SIG-M5 (cell line): ENCODE results near the gene ENOX2.
"Not testable (repeated sequence)": the region's sequence is repeated elsewhere in the genome, so short reads cannot be mapped to it uniquely, and the experiment has no call there.

Experiments used
- DNase-seq: peaks from one replicate; lab custom pipeline; 2025; lab: John Stamatoyannopoulos, UW

The ENOX2 gene

DNA sequence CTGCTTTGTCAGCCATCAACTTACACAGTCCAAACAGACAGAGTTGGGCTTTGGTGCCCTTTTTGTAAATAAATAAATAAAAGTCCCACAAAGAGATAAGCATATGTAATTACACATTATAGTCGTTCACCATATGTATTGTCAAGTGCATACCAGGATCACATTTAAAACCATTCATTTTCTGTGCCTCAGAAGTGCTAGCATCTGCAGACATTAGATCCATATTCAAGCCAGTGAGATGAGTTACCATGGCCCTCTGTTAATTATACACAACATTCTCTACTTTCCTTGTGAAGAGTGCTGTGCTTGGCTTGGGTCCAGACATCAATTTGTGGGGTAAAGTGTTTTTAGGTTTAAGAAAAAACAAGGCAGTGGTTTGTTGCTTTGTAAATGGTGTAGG is 76.8 kb downstream of the ENOX2 start:
- no peak for DNase-seq

- no peak for DNase-seq
These were observed 77.5 kb downstream of the ENOX2 start for GRCh38 chrX:130825525-130825924.

- DNase-seq, result not testable (repeated sequence)
These were observed 83.6 kb downstream of the ENOX2 start for GRCh38 chrX:130819367-130819766.

DNA sequence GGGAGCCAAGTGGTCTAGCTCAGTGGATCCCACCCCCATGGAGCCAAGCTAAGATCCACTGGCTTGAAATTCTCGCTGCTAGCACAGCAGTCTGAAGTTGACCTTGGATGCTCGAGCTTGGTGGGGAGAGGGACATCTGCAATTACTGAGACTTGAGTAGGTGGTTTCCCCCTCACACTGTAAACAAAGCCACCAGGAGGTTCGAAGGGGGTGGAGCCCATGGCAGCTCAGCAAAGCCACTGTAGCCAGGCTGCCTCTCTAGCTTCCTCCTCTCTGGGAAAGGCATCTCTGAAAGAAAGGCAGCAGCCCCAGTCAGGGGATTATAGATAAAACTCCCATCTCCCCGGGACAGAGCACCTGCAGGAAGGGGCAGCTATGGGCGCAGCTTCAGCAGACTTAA is 89.1 kb downstream of the ENOX2 start:
- not testable (repeated sequence) for DNase-seq

DNA sequence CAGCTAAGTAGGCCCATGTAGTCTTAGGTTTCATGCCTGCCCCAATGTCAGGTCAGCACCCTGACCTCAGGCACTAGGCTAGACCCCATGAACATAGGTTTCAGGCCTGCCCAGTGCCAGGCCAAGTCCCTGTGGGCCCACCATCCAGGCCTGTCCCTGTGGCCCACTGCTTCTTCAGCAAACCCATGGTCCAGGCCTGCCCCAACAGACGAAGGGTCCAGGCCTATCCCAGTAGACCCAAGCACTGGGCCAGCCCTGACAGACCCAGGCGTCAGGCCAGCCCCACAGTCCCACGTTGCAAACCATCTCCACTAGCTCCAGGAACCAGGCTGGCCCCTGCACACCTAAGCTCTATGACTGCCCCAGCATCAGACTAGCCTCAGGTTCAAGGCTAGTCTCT is 92.4 kb downstream of the ENOX2 start:
- DNase-seq, result no peak

DNA sequence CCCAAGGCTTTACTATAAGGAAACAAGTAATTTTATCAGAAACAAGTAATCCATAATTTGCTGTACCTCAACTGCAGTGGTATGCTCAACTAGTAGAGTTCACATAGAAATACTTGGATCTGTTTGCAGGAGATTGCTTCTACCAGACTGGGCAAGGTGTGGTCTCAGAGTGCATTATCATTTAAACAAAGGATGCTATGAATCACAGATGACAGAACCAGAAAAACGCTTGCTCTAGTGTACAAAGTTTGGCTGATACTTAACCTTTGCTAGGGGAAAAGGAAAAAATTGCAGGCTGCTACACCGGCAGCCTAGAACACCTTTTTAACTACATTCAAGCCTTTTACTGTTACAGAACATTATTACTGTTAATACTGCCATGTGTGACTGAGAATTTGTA is 97.1 kb downstream of the ENOX2 start:
- DNase-seq, result no peak

GRCh38 chrX:130803537-130803936 is 99.5 kb downstream of the ENOX2 start:
- DNase-seq, result no peak

DNA sequence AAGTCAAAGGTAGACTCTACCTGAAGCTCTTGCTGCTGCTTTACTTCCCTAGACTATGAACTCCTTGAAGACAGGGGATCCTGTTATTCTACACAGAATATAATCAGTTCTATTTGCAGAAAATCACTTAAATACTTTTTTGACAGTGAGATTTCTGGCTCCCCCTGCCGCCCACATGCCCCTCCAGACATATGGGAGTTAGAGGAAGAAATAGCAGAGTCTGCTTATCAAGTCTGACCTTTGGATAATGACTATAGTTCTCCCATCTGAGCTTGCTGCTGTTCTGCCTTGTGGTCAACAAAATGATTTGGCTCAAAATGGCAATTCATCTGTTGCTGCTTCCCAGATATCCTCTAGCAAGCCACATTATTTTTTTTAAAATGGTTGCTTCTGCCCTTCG is 101.1 kb downstream of the ENOX2 start:
- no peak for DNase-seq

DNA sequence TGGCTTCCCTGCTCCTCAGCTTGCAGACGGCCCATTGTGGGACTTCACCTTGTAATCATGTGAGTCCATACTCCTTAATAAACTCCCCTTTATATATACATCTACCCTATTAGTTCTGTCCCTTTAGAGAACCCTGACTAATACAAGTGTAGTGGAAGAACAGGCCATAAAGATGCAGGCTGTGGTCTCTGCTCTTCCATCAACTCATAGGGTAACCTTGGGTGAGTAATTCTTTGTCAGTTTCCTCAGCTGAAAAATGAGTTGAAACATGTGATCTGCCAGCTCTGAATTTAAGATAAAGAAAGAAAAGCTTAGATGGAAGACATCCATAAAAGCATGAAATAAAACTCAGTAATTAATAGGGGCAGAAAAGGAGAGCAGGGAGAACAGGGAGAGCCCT is 103.6 kb downstream of the ENOX2 start:
- DNase-seq, result no peak

DNA sequence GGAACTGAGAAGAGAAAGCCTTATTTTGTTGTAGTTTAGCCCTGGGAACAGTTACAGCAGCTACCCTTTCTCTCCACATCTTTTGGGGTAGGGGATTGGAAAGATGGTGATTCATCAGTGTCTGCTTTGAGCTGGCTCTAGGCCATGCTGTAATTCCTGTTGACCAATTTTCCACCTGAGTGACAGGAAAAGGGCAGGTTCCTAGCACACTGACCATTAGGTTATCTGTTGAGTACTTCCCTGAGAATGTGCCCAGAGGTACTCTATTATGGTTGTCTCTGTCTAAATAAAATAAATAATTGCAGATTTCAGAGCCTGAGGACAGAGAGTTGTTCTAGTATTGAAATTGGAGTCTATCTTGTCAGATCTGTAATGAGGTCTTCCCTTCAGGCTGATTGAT is 109.0 kb downstream of the ENOX2 start:
- DNase-seq, result no peak

DNA sequence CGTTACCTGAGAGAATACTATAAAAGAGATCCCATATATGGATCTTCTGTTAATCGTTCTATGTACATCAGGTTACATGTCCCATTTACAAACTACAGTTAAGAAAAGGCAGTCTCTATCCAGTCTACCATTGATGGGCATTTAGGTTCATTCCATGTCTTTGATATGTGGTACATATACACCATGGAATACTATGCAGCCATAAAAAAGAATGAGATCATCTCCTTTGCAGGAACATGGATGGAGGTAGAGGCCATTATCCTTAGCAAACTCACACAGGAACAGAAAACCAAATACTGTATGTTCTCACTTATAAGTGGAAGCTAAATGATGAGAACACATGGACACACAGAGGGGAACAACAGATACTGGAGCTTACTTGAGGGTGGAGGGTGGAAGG is 111.1 kb downstream of the ENOX2 start:
- not testable (repeated sequence) for DNase-seq

DNA sequence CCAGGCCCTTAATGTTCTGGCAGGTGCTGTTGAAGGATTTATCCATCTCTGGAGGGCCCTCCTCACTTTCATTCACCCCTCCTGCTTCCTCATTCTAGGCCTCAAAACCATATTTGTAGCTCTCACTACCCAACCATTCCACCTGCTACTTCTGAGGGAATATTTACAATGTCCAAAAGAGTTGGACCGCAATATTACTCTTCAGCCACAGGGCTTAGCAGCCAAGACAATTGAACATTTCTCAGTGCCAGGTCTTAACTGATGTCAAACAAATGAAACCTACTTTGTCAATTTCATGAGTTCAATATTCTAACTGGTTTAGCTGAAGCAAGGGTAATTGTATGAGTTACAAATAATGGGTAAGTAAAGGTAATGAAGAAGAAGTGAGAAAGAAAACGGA is 113.2 kb downstream of the ENOX2 start:
- no peak for DNase-seq

DNA sequence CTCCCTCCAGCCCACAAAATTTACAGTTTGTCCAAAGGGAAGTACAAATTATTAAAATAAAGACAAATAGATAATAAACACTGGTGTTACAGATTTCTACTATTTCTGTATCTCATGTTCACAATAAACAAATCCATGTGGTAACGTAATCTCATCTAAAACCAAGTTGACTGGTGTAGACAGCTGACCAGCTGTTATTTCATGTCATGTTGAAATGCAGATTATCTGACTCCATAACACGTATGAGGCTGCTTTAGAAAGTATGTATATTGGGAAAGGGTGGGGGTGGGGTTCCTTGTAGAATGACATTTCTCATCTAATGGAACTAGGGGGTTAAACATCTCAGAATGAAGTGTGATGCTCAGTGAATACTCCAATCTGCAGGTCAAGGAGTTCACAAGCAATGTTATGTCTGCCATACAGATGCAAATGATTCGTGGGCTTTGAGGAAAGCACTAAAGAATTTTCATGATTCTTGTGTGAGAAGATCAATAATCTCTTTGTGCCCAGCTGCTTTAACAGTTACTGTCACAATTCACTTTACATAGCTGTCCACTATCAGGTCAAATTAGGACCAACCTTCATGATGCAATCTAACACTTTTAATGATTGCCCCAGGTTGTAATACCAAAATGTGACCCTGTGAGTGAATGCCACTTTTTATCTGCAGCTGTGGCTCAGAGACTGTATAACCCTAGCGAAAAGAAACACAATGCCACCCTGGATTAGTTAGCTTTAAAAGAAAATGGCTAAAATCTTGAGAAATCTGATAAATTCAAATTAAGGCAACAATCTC is 114.0 kb downstream of the ENOX2 start:
- no peak for DNase-seq

DNA sequence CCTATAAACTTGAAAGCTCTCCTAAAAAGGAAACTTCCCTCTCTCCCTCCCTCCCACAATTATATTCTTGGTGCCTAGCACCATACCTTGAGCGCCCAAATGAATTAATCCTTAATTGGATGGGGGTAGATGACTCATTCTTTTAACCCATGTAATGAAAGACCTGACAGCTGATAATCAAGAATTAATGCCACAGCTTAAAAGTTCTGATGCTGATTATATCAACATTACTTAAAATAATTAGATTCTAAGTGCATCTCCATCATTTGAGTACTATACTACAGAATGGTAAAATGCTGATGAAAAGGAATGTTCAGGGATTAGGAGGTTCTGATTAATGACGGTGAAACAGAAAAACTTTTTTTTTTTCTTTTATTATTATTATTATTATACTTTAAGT is 117.0 kb downstream of the ENOX2 start:
- no peak for DNase-seq

DNA sequence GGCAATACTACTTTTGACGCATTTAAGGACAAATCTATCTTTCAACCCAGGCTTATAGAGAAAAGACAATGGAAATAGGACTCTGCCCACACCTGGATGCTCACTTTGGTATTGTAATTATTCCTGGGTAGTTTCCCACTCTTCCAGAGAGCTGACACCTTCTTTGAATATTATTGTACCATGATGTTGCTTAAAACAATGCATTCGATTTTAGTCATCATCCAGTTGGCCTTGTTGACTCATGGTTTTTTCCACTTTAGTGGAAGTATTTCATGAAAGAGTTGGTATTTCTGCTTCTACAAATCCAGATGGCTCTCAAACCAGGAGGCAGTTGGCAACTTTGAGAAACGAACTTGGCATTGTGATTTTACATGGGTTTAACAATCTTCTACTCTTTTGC is 124.2 kb downstream of the ENOX2 start:
- DNase-seq, result no peak

GRCh38 chrX:130775849-130776248 is 127.2 kb downstream of the ENOX2 start:
- DNase-seq, result no peak

DNA sequence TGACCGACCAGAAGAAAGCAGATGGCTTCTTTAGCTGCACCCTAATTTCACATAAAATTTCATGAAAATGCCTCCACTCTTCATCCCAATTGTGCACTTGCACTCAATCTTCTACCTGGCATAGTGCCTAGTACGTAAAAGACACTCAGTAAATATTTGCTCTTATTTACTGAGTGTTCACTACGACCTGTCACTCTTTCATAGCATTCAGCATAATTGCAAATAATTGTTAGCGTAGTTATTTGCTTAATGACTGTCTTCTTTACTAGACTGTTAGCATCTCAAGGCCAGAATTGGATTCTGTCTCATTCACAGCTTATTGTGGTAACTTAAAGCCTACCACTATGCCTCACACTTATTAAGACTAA is 130.2 kb downstream of the ENOX2 start:
- no peak for DNase-seq

- no peak for DNase-seq
These were observed 130.8 kb downstream of the ENOX2 start for GRCh38 chrX:130772105-130772775.

DNA sequence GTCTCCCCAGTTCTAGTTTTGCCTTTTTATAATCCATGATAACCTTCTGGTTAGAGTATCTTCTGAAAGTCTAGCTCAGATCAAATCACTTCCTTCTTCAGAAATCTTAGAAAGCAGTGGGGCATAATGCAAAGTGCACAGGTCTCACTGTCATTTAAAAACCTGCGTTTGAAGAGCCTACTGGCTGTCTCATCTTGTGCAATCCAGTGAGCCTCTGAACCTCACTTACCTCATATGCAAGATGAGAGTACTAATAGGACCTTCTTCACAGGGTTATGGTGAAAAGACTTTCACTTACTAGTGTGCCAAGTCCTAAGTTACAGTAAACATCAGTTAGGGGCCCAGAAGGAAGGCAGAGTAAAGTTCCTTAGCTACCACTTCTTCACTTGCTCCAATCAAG is 131.4 kb downstream of the ENOX2 start:
- DNase-seq, result no peak

DNA sequence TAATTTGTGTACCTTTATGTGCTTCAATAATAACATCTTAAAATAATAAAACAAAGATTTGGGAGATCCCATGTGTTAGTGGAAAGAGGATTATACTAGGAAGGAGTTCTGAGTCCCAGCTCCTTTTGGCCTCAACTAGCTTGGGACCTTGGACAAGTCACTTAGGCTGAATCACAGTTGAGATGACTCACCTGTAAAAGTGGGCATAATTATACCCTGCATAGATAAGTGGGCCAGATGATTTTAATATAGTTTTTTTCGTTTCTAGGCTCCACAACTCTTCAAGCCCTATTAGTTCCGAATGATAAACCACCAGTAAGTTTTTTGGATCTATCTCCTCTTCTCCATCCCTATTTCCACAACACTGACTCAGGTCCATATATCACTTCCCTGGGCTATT is 131.8 kb downstream of the ENOX2 start:
- DNase-seq, result no peak

DNA sequence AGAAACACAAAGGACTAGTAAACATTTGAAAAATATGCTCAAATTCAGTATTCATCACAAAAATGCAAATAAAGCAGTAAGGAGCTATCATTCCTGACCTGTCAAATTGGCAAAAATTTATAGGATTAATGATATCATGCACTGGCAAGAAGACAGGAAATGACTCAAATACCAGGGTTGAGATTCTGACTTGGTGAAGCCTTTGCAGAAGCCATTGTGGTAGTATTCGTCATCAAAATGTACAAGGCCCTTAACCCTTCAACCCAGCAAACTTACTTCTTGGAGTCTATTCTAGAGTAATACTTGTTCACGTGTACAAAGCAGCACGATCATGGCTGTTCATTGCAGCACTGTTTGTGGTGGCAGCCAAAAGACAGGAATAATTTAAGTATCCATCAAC is 132.4 kb downstream of the ENOX2 start:
- no peak for DNase-seq

- no peak for DNase-seq
These were observed 133.2 kb downstream of the ENOX2 start for GRCh38 chrX:130769835-130770234.

DNA sequence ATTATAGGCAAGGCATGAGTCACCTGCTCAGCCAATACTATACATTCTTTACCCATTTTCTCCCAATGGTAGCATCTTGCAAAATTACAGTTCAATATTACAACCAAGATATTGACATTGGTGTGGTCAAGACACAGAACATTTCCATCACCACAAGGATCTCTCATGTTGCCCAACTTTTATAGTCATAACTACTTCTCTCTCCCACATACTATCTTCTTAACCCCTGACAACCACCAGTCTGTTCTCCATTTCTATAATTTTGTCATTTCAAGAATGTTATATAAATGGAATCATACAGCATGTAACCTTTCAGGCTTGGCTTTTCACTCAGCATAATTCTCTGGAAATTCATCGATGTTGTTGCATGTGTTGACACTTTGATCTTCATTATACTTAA is 144.9 kb downstream of the ENOX2 start:
- DNase-seq, result no peak

GRCh38 chrX:130756233-130756632 is 146.8 kb downstream of the ENOX2 start:
- no peak for DNase-seq
